Thoracic aorta (tissue), 2 donors: Measurements from ENCODE around the gene ARFGEF2. TPM values are rescaled to one million over a fixed set of nuclear protein-coding genes. Genes with fewer than 3 reads are reported as not detected.
A peak's percentile ranks its signal among the peaks of the same experiment; 100 is the strongest.

Experiments
- ATAC-seq: fragments of 150-250 bp; one replicate; pipeline ENCODE4 v1.8.0; 2017; ENCODE audit warnings: low read depth; ENCODE audit not compliant: insufficient number of reproducible peaks, low FRiP score
- DNase-seq: peaks from one replicate; pipeline ENCODE4 v3.0.0-alpha.2; 2020; ENCODE audit warnings: low spot score
- H3K27ac ChIP-seq, 2 donors: fragments of 200-600 bp; sonication (generic); 1 replicate in 1 of 2; 2 replicates in 1 of 2; pipeline ENCODE4 v1.5.1; 2016; ENCODE audit warnings: mild to moderate bottlenecking in 2 of 2, moderate library complexity in 2 of 2
- H3K27me3 ChIP-seq: fragments of 200-600 bp; sonication (generic); replicated peaks from 2 replicates; pipeline ENCODE4 v1.6.0; 2016; ENCODE audit warnings: mild to moderate bottlenecking; ENCODE audit not compliant: insufficient read depth
- H3K36me3 ChIP-seq: fragments of 200-600 bp; sonication (generic); one replicate; pipeline ENCODE4 v1.5.1; 2016
- H3K4me1 ChIP-seq, 2 donors: fragments of 200-600 bp; sonication (generic); 1 replicate in 1 of 2; 2 replicates in 1 of 2; pipeline versions ENCODE4 v1.5.1 to v1.6.0; 2016; ENCODE audit warnings: low read depth in 2 of 2, mild to moderate bottlenecking in 1 of 2; ENCODE audit not compliant: control insufficient read depth in 1 of 2
- H3K4me3 ChIP-seq: fragments of 200-600 bp; sonication (generic); 2 replicates; pipeline ENCODE4 v1.5.1; 2016; ENCODE audit warnings: mild to moderate bottlenecking
- H3K9me3 ChIP-seq: fragments of 200-600 bp; sonication (generic); 2 replicates; pipeline ENCODE4 v1.5.1; 2016
- total RNA-seq, 2 donors: library from RNA; depleted of rRNA; stranded (reverse); fragments of >200 nt; gene quantifications; one replicate each; pipeline versions ENCODE4 v1.1.0 to v1.2.3, GENCODE V29; 2016
- TF ChIP-seq, protein P1 (sequence below): fragments of 200-600 bp; sonication (generic); IDR thresholded peaks from one replicate; pipeline ENCODE4 v1.5.1; 2019; ENCODE audit warnings: antibody characterized with exemption

The ARFGEF2 gene
- total RNA-seq, 2 donors from 2014 or later: 25.9 to 37.2 TPM

- ATAC-seq (no peak), DNase-seq (no peak)
- no peaks in the 10 kb centered on the region for H3K27me3 ChIP-seq
- H3K27ac ChIP-seq: peak overlapping the region; percentile 17 to 30
- TF ChIP-seq, protein P1, sequence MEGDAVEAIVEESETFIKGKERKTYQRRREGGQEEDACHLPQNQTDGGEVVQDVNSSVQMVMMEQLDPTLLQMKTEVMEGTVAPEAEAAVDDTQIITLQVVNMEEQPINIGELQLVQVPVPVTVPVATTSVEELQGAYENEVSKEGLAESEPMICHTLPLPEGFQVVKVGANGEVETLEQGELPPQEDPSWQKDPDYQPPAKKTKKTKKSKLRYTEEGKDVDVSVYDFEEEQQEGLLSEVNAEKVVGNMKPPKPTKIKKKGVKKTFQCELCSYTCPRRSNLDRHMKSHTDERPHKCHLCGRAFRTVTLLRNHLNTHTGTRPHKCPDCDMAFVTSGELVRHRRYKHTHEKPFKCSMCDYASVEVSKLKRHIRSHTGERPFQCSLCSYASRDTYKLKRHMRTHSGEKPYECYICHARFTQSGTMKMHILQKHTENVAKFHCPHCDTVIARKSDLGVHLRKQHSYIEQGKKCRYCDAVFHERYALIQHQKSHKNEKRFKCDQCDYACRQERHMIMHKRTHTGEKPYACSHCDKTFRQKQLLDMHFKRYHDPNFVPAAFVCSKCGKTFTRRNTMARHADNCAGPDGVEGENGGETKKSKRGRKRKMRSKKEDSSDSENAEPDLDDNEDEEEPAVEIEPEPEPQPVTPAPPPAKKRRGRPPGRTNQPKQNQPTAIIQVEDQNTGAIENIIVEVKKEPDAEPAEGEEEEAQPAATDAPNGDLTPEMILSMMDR: no peak
- peaks cover 40% of the 10 kb centered on the region for H3K36me3 ChIP-seq
- H3K4me3 ChIP-seq: no peak overlapping the region
- H3K9me3 ChIP-seq: no peaks in the 10 kb centered on the region
- peaks cover 0 to 22% of the 10 kb centered on the region in 2 donors for H3K4me1 ChIP-seq
Observed at GRCh38 chr20:48983423-48984400, 62.2 kb downstream of the ARFGEF2 start.

- Histone ChIP-seq H3K27ac (no peak overlapping the region), H3K4me1 (peaks cover 0 to 22% of the 10 kb centered on the region in 2 donors), H3K9me3 (no peaks in the 10 kb centered on the region), H3K36me3 (peaks cover 50% of the 10 kb centered on the region), H3K27me3 (no peaks in the 10 kb centered on the region), H3K4me3 (no peak overlapping the region)
- TF ChIP-seq, protein P1: no peak
- ATAC-seq (no peak), DNase-seq (no peak)
Observed at GRCh38 chr20:48984575-48985219, 63.2 kb downstream of the ARFGEF2 start.

DNA sequence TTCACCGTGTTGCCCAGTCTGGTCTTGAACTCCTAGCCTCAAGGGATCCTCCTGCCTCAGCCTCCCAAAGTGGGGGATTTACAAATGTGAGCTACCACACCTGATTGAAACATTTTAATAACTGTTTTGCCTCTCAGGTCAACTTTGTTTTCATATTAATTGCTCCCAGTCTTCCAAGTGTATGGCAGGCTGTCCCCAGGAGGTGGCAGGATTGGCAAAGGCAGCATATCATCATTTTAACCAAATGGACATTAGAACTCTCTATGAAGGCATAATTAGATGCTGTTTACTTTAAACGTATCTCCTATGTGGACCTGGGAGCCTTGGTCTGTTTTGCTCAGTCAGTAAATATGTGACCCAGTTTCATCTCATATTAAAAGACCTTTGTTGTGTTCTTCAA, 65.4 kb downstream of the ARFGEF2 start:
- peaks cover 0 to 11% of the 10 kb centered on the region in 2 donors for H3K4me1 ChIP-seq
- DNase-seq: no peak
- H3K27ac ChIP-seq: no peak overlapping the region
- peaks cover 70% of the 10 kb centered on the region for H3K36me3 ChIP-seq
- H3K9me3 ChIP-seq: no peaks in the 10 kb centered on the region
- ATAC-seq: no peak
- H3K4me3 ChIP-seq: no peak overlapping the region
- no peaks in the 10 kb centered on the region for H3K27me3 ChIP-seq
- TF ChIP-seq, protein P1: no peak

- H3K4me1 ChIP-seq: no peaks in the 10 kb centered on the region
- ATAC-seq: no peak
- peaks cover 78% of the 10 kb centered on the region for H3K36me3 ChIP-seq
- no peak overlapping the region for H3K4me3 ChIP-seq
- H3K27ac ChIP-seq: no peak overlapping the region
- no peaks in the 10 kb centered on the region for H3K27me3 ChIP-seq
- no peaks in the 10 kb centered on the region for H3K9me3 ChIP-seq
- no peak for DNase-seq
- TF ChIP-seq, protein P1: no peak
Observed at GRCh38 chr20:48990467-48990866, 69.0 kb downstream of the ARFGEF2 start.

- Histone ChIP-seq H3K36me3 (peaks cover 74% of the 10 kb centered on the region), H3K9me3 (no peaks in the 10 kb centered on the region), H3K27me3 (no peaks in the 10 kb centered on the region), H3K27ac (no peak overlapping the region), H3K4me1 (no peaks in the 10 kb centered on the region), H3K4me3 (no peak overlapping the region)
- no peak for DNase-seq
- TF ChIP-seq, protein P1: no peak
- no peak for ATAC-seq
Observed at GRCh38 chr20:48995589-48995988, 74.1 kb downstream of the ARFGEF2 start.
